ENCODE results near the gene SLC16A2. TPM values are rescaled to one million over a fixed set of nuclear protein-coding genes. Genes with fewer than 3 reads are reported as not detected.
A peak's percentile ranks its signal among the peaks of the same experiment; 100 is the strongest.

SLC16A2 gene
- total RNA-seq, 1 experiment from 2014 or later = 0.32 TPM

DNA sequence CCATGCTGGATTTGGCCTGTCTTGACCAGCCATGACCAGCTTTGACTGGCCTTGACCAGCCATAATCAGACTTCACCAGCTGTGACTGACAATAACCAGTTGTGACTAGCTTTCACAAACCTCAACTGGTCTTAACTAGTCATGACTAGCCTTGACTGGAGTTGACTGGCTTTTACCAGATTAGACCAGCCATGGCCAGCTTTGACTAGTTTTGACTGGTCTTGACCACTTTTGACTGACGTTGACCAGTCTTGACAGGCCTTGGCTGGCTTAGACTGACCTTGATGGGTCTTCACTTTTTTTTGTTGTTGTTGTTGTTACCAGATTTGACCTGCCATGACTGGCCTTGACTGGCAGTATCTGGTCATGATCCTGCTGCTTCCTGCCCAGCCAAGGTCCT, 125.7 kb downstream of the SLC16A2 start:
- Histone ChIP-seq H3K4me2 (ENCODE audit: low read length) (no peak overlapping the region), H3K4me3 (replicated peaks in 1 of 2; ENCODE audit: low read depth in 1 of 2, low read length in 2 of 2) (no peak overlapping the region), H3K27me3 (ENCODE audit: insufficient read depth, low read length) (no peaks in the 10 kb centered on the region), H3K9me2 (ENCODE audit: insufficient read depth) (no peaks in the 10 kb centered on the region), H2AFZ (ENCODE audit: low read depth, low read length, poor library complexity, severe bottlenecking) (no peak overlapping the region), H3K4me1 (ENCODE audit: control insufficient read depth in 1 of 2, insufficient read depth in 2 of 2, low read length in 2 of 2) (no peaks in the 10 kb centered on the region), H3K9me3 (ENCODE audit: control insufficient read depth in 1 of 2, insufficient read depth in 1 of 2, low read depth in 1 of 2, low read length in 2 of 2) (no peaks in the 10 kb centered on the region), H3K79me2 (ENCODE audit: insufficient read depth, low read length) (no peaks in the 10 kb centered on the region), H4K20me1 (ENCODE audit: insufficient read depth) (no peaks in the 10 kb centered on the region), H3K36me3 (ENCODE audit: control insufficient read depth in 1 of 2, insufficient read depth in 2 of 2, low read length in 2 of 2) (no peaks in the 10 kb centered on the region), H3K27ac (ENCODE audit: low read depth, low read length) (no peak overlapping the region), H3K9ac (ENCODE audit: low read length) (no peak overlapping the region)
- POLR2A ChIA-PET = no interaction called here
- intact Hi-C loops (cut with micrococcal nuclease) = no loop called here
- RAD21 ChIA-PET (ENCODE audit: low non-redundant PET in 1 of 2, low total read pairs in 2 of 2, uncharacterized antibody in 2 of 2, unreplicated experiment in 2 of 2) = no interaction called here
- BruUV-seq (replicated peaks) = no TSS peak
- CTCF ChIA-PET = no interaction called here
- DNase-seq (ENCODE audit: low read depth, low spot score) (no peak), ATAC-seq (no peak)
- TF ChIP-seq POLR2AphosphoS5 (IDR thresholded peaks at IDR 0.05; ENCODE audit: low read depth, low read length) = no peak
- no peak for TF ChIP-seq EGR1 (IDR thresholded peaks at IDR 0.05; ENCODE audit: low read depth)
- no peak for TF ChIP-seq POLR2A (IDR thresholded peaks at IDR 0.05; ENCODE audit: borderline replicate concordance, extremely low read depth, insufficient read depth, insufficient read length)
- TF ChIP-seq ZNF274 (IDR thresholded peaks at IDR 0.05; ENCODE audit: low read depth, low read length) = no peak
- TF ChIP-seq, protein P1, sequence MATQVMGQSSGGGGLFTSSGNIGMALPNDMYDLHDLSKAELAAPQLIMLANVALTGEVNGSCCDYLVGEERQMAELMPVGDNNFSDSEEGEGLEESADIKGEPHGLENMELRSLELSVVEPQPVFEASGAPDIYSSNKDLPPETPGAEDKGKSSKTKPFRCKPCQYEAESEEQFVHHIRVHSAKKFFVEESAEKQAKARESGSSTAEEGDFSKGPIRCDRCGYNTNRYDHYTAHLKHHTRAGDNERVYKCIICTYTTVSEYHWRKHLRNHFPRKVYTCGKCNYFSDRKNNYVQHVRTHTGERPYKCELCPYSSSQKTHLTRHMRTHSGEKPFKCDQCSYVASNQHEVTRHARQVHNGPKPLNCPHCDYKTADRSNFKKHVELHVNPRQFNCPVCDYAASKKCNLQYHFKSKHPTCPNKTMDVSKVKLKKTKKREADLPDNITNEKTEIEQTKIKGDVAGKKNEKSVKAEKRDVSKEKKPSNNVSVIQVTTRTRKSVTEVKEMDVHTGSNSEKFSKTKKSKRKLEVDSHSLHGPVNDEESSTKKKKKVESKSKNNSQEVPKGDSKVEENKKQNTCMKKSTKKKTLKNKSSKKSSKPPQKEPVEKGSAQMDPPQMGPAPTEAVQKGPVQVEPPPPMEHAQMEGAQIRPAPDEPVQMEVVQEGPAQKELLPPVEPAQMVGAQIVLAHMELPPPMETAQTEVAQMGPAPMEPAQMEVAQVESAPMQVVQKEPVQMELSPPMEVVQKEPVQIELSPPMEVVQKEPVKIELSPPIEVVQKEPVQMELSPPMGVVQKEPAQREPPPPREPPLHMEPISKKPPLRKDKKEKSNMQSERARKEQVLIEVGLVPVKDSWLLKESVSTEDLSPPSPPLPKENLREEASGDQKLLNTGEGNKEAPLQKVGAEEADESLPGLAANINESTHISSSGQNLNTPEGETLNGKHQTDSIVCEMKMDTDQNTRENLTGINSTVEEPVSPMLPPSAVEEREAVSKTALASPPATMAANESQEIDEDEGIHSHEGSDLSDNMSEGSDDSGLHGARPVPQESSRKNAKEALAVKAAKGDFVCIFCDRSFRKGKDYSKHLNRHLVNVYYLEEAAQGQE (IDR thresholded peaks at IDR 0.05; ENCODE audit: low read depth) = no peak

- no peaks in the 10 kb centered on the region for H3K9me2 ChIP-seq (ENCODE audit: insufficient read depth)
- RAD21 ChIA-PET (ENCODE audit: low non-redundant PET in 1 of 2, low total read pairs in 2 of 2, uncharacterized antibody in 2 of 2, unreplicated experiment in 2 of 2) = no interaction called here
- no peaks in the 10 kb centered on the region for H3K9me3 ChIP-seq (ENCODE audit: control insufficient read depth in 1 of 2, insufficient read depth in 1 of 2, low read depth in 1 of 2, low read length in 2 of 2)
- TF ChIP-seq TCF7L2 (IDR thresholded peaks at IDR 0.05; ENCODE audit: borderline replicate concordance, extremely low read depth, insufficient read depth, insufficient read length) (peak; percentile 40), CTCF (IDR thresholded peaks at IDR 0.05 in 2 of 3, conservative IDR thresholded peaks at IDR 0.05 in 1 of 3; ENCODE audit: borderline replicate concordance in 1 of 3, insufficient read depth in 1 of 3, low read depth in 2 of 3, low read length in 2 of 3) (peak; percentile 86 to 99 (median 91)), FOSL1 (IDR thresholded peaks at IDR 0.05; ENCODE audit: low read depth) (no peak), CBX3 (IDR thresholded peaks at IDR 0.05; ENCODE audit: low read depth) (peak; percentile 74; the same call in 1 of the 2 replicates), RAD21 (IDR thresholded peaks at IDR 0.05; ENCODE audit: low read depth) (peak; percentile 90), ATF3 (IDR thresholded peaks at IDR 0.05) (no peak)
- no peak overlapping the region for H3K4me3 ChIP-seq (replicated peaks in 1 of 2; ENCODE audit: low read depth in 1 of 2, low read length in 2 of 2)
- ATAC-seq = peak; percentile 93
- peak overlapping the region; percentile 61 for H2AFZ ChIP-seq (ENCODE audit: low read depth, low read length, poor library complexity, severe bottlenecking)
- intact Hi-C loops (cut with micrococcal nuclease) = loop anchor here (1.0 to 10.0 kb wide), 4 partner anchors 167 to 1054 kb away; no protein-coding TSS in a partner anchor
- no peak overlapping the region for H3K9ac ChIP-seq (ENCODE audit: low read length)
- CTCF ChIA-PET = no interaction called here
- no peaks in the 10 kb centered on the region for H3K27me3 ChIP-seq (ENCODE audit: insufficient read depth, low read length)
- no peaks in the 10 kb centered on the region for H3K36me3 ChIP-seq (ENCODE audit: control insufficient read depth in 1 of 2, insufficient read depth in 2 of 2, low read length in 2 of 2)
- peak; percentile 51 for DNase-seq (ENCODE audit: low read depth, low spot score)
- peak overlapping the region; percentile 50 for H3K4me2 ChIP-seq (ENCODE audit: low read length)
- H3K79me2 ChIP-seq (ENCODE audit: insufficient read depth, low read length) = no peaks in the 10 kb centered on the region
- H4K20me1 ChIP-seq (ENCODE audit: insufficient read depth) = no peaks in the 10 kb centered on the region
- POLR2A ChIA-PET = no interaction called here
- H3K27ac ChIP-seq (ENCODE audit: low read depth, low read length) = no peak overlapping the region
- BruUV-seq (replicated peaks) = no TSS peak
- H3K4me1 ChIP-seq (ENCODE audit: control insufficient read depth in 1 of 2, insufficient read depth in 2 of 2, low read length in 2 of 2) = no peaks in the 10 kb centered on the region
Observed at GRCh38 chrX:74550295-74550802, 129.1 kb downstream of the SLC16A2 start.

Data from HCT116 (cell line).